Uterus (tissue), 2 donors: Measurements from ENCODE around the gene ZNF44.

Experiments
- POLR2A ChIP-seq, 2 donors: fragments of 450-650 bp; IDR thresholded peaks; one replicate each; pipeline ENCODE4 v1.6.1; 2016; ENCODE audit warnings: antibody characterized with exemption in 2 of 2, mild to moderate bottlenecking in 1 of 2, moderate library complexity in 1 of 2
- TF ChIP-seq, protein P1 (sequence below), 4 experiments: fragments of 200-600 bp in 2 of 4; fragments of 450-650 bp in 2 of 4; sonication (generic) in 2 of 4; IDR thresholded peaks; one replicate each; pipeline ENCODE4 v1.5.1; 2016 to 2019; ENCODE audit warnings: antibody characterized with exemption in 4 of 4, mild to moderate bottlenecking in 2 of 4, moderate library complexity in 1 of 4

DNA sequence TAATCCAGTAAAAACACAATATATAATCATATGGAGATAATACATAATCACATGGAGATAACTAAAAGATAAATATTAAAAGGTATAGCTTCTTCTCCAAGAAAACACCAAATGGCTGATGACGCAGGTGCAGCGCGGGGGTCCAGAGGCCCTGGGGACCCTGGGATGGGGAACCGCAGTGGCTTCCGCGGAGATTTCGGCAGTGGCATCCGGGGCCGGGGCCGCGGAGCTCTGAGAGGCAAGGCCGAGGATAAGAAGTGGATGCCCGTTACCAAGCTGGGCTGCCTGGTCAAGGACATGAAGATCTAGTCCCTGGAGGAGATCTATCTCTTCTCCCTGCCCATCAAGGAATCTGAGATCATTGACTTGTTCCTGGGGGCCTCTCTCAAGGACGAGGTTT lies 10.5 kb downstream of the ZNF44 start:
- TF ChIP-seq POLR2A (IDR thresholded peaks at IDR 0.05), result no peak
- TF ChIP-seq, protein P1, sequence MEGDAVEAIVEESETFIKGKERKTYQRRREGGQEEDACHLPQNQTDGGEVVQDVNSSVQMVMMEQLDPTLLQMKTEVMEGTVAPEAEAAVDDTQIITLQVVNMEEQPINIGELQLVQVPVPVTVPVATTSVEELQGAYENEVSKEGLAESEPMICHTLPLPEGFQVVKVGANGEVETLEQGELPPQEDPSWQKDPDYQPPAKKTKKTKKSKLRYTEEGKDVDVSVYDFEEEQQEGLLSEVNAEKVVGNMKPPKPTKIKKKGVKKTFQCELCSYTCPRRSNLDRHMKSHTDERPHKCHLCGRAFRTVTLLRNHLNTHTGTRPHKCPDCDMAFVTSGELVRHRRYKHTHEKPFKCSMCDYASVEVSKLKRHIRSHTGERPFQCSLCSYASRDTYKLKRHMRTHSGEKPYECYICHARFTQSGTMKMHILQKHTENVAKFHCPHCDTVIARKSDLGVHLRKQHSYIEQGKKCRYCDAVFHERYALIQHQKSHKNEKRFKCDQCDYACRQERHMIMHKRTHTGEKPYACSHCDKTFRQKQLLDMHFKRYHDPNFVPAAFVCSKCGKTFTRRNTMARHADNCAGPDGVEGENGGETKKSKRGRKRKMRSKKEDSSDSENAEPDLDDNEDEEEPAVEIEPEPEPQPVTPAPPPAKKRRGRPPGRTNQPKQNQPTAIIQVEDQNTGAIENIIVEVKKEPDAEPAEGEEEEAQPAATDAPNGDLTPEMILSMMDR (IDR thresholded peaks at IDR 0.05), result no peak
